Upper lobe of right lung (tissue), 1 donor: ENCODE data around the gene EIPR1. TPM values are rescaled to one million over a fixed set of nuclear protein-coding genes. Genes with fewer than 3 reads are reported as not detected.

ENCODE experiments used
- ATAC-seq: fragments of 200-7000 bp; cut with Tn5 transposase; one replicate; pipeline ENCODE4 v1.9.1; 2020; ENCODE audit warnings: mild to moderate bottlenecking, moderate library complexity
- DNase-seq: peaks from one replicate; pipeline ENCODE4 v3.0.0-alpha.2; 2020
- H3K27ac ChIP-seq: fragments of 200-600 bp; one replicate; pipeline ENCODE4 v1.8.0; 2022
- H3K27me3 ChIP-seq: fragments of 200-600 bp; one replicate; pipeline ENCODE4 v1.8.0; 2022; ENCODE audit warnings: mild to moderate bottlenecking
- H3K36me3 ChIP-seq: fragments of 200-600 bp; one replicate; pipeline ENCODE4 v1.8.0; 2022
- H3K4me1 ChIP-seq: fragments of 200-600 bp; one replicate; pipeline ENCODE4 v1.8.0; 2022
- H3K4me3 ChIP-seq: fragments of 200-600 bp; one replicate; pipeline ENCODE4 v1.8.0; 2022; ENCODE audit warnings: mild to moderate bottlenecking
- H3K9me3 ChIP-seq: fragments of 200-600 bp; one replicate; pipeline ENCODE4 v1.8.0; 2022
- CTCF ChIP-seq: fragments of 200-600 bp; IDR thresholded peaks from one replicate; pipeline ENCODE4 v1.8.0; 2022; ENCODE audit warnings: antibody characterized with exemption
- intact Hi-C: fragments of 100-400 bp; cut with DNase I; formaldehyde crosslinking; loops from one replicate; pipeline ENCODE4 v1.11.0; 2022
- total RNA-seq: library from RNA; stranded (reverse); fragmentation: NEBNext Ultra II Directional; extraction: Animal tissue kit (Norgen Biotek cat#: 25700); gene quantifications from one replicate; pipeline ENCODE4 v1.2.1, GENCODE V29; 2021
- donor health status: DM: no; HTN: yes; CAD: no; lungs with severe emphysema.

EIPR1 gene
- total RNA-seq, 1 donor from 2014 or later = 16.6 TPM

GRCh38 chr2:3334392-3335345 lies 42.9 kb downstream of the EIPR1 start:
- Histone ChIP-seq H3K9me3 (no peaks in the 10 kb centered on the region), H3K4me1 (no peaks in the 10 kb centered on the region), H3K27ac (no peak overlapping the region), H3K36me3 (peaks cover 12% of the 10 kb centered on the region), H3K27me3 (no peaks in the 10 kb centered on the region), H3K4me3 (no peak overlapping the region)
- no peak for TF ChIP-seq CTCF
- ATAC-seq (no peak), DNase-seq (peak; percentile 46)
- intact Hi-C loops = no loop called here

- Histone ChIP-seq H3K36me3 (peaks cover 14% of the 10 kb centered on the region), H3K4me1 (no peaks in the 10 kb centered on the region), H3K4me3 (no peak overlapping the region), H3K27me3 (no peaks in the 10 kb centered on the region), H3K9me3 (no peaks in the 10 kb centered on the region), H3K27ac (no peak overlapping the region)
- ATAC-seq (no peak), DNase-seq (peak; percentile 13)
- intact Hi-C loops = no loop called here
- TF ChIP-seq CTCF = no peak
Observed at GRCh38 chr2:3332133-3332532, 45.5 kb downstream of the EIPR1 start.

GRCh38 chr2:3329491-3329890 lies 48.1 kb downstream of the EIPR1 start:
- no peaks in the 10 kb centered on the region for H3K27me3 ChIP-seq
- H3K27ac ChIP-seq = no peak overlapping the region
- no peak for ATAC-seq
- intact Hi-C loops = no loop called here
- H3K4me1 ChIP-seq = no peaks in the 10 kb centered on the region
- H3K9me3 ChIP-seq = no peaks in the 10 kb centered on the region
- DNase-seq = peak; percentile 34
- no peak for TF ChIP-seq CTCF
- H3K36me3 ChIP-seq = peaks cover 5% of the 10 kb centered on the region
- H3K4me3 ChIP-seq = no peak overlapping the region

GRCh38 chr2:3326871-3327270 lies 50.7 kb downstream of the EIPR1 start:
- intact Hi-C loops = no loop called here
- Histone ChIP-seq H3K27ac (no peak overlapping the region), H3K27me3 (no peaks in the 10 kb centered on the region), H3K4me3 (no peak overlapping the region), H3K36me3 (peaks cover 5% of the 10 kb centered on the region), H3K4me1 (no peaks in the 10 kb centered on the region), H3K9me3 (no peaks in the 10 kb centered on the region)
- no peak for TF ChIP-seq CTCF
- DNase-seq (peak; percentile 40), ATAC-seq (no peak)

GRCh38 chr2:3326182-3326537 lies 51.5 kb downstream of the EIPR1 start:
- intact Hi-C loops = no loop called here

More at GRCh38 chr2:3326182-3326537, 51.5 kb downstream of the EIPR1 start:
- Histone ChIP-seq H3K4me1 (no peaks in the 10 kb centered on the region), H3K27me3 (no peaks in the 10 kb centered on the region), H3K36me3 (peaks cover 5% of the 10 kb centered on the region), H3K4me3 (no peak overlapping the region), H3K27ac (no peak overlapping the region), H3K9me3 (no peaks in the 10 kb centered on the region)
- ATAC-seq (no peak), DNase-seq (peak; percentile 36)
- TF ChIP-seq CTCF = no peak
